ENCODE measurements around the gene SREBF1. TPM values are rescaled to one million over a fixed set of nuclear protein-coding genes. Genes with fewer than 3 reads are reported as not detected.

SREBF1 gene
- polyA plus RNA-seq, 1 of the 3 experiments (the other 2 are of a cell fraction), result 20.4 TPM

- H3K9ac ChIP-seq, result no peak overlapping the region
- H3K9me2 ChIP-seq, result no peaks in the 10 kb centered on the region
- H3K4me2 ChIP-seq, result no peak overlapping the region
- no peaks in the 10 kb centered on the region for H3K27me3 ChIP-seq (ENCODE audit: insufficient read depth)
- peaks cover 35% of the 10 kb centered on the region; the same call in 1 of the 2 replicates for H3K79me2 ChIP-seq (ENCODE audit: insufficient read depth)
- no peaks in the 10 kb centered on the region for H3K9me3 ChIP-seq
- H3K36me3 ChIP-seq (replicated peaks in 1 of 2; ENCODE audit: control insufficient read depth in 1 of 2, insufficient read depth in 2 of 2, low read length in 1 of 2), result no peaks in the 10 kb centered on the region
- TF ChIP-seq SIN3A (IDR thresholded peaks at IDR 0.05; ENCODE audit: borderline replicate concordance, low read depth, low read length), result no peak
- ChIA-PET POLR2A (no interaction called here), CTCF (interaction anchor here (0.7 to 1.9 kb wide), 4 partner anchors 11 to 153 kb away, joined by 3 to 4 read pairs (median 3); no protein-coding TSS in a partner anchor)
- H3K27ac ChIP-seq (ENCODE audit: low read depth in 2 of 2, low read length in 1 of 2), result peak overlapping the region in 1 of 2 experiments; percentile 73; a peak in 2 of 4 replicates
- peaks cover 76% of the 10 kb centered on the region for H4K20me1 ChIP-seq (ENCODE audit: insufficient read depth)
- no peak overlapping the region for H2AFZ ChIP-seq (ENCODE audit: low read depth)
- no peak for DNase-seq
- no peaks in the 10 kb centered on the region for H3F3A ChIP-seq (replicated peaks; ENCODE audit: insufficient read depth)
- H3K4me3 ChIP-seq (ENCODE audit: low read depth in 2 of 2, low read length in 1 of 2), result no peak overlapping the region
- WGBS (ENCODE audit: low lambda C conversion rate), result 95% methylated on average over 19 of the region's 20 CpGs
- H3K4me1 ChIP-seq (ENCODE audit: control insufficient read depth in 1 of 2, insufficient read depth in 2 of 2, low read depth in 1 of 2, low read length in 1 of 2), result peaks cover 20 to 62% of the 10 kb centered on the region in 2 experiments; a peak in 2 of 4 replicates
These were observed 70.6 kb downstream of the SREBF1 start for GRCh38 chr17:17766077-17766743.

- Histone ChIP-seq H3K9me2 (no peaks in the 10 kb centered on the region), H3K27me3 (ENCODE audit: insufficient read depth) (no peaks in the 10 kb centered on the region), H2AFZ (ENCODE audit: low read depth) (no peak overlapping the region), H3K79me2 (ENCODE audit: insufficient read depth) (peaks cover 35% of the 10 kb centered on the region; the same call in 1 of the 2 replicates), H3K27ac (ENCODE audit: low read depth in 2 of 2, low read length in 1 of 2) (peak overlapping the region in 1 of 2 experiments; percentile 73; a peak in 2 of 4 replicates), H3K4me1 (ENCODE audit: control insufficient read depth in 1 of 2, insufficient read depth in 2 of 2, low read depth in 1 of 2, low read length in 1 of 2) (peaks cover 20 to 57% of the 10 kb centered on the region in 2 experiments; a peak in 2 of 4 replicates), H3K4me2 (no peak overlapping the region), H3F3A (replicated peaks; ENCODE audit: insufficient read depth) (no peaks in the 10 kb centered on the region), H3K4me3 (ENCODE audit: low read depth in 2 of 2, low read length in 1 of 2) (no peak overlapping the region), H3K9me3 (no peaks in the 10 kb centered on the region), H3K9ac (no peak overlapping the region), H3K36me3 (replicated peaks in 1 of 2; ENCODE audit: control insufficient read depth in 1 of 2, insufficient read depth in 2 of 2, low read length in 1 of 2) (no peaks in the 10 kb centered on the region), H4K20me1 (ENCODE audit: insufficient read depth) (peaks cover 78% of the 10 kb centered on the region)
- ChIA-PET CTCF (interaction anchor here (1.5 kb wide), 1 partner anchor 26 kb away, joined by 3 read pairs; no protein-coding TSS in a partner anchor), POLR2A (no interaction called here)
- TF ChIP-seq SIN3A (IDR thresholded peaks at IDR 0.05; ENCODE audit: borderline replicate concordance, low read depth, low read length), result no peak
- TF ChIP-seq YY1 (IDR thresholded peaks at IDR 0.05; ENCODE audit: low read depth), result no peak
- TF ChIP-seq NRF1 (IDR thresholded peaks at IDR 0.05; ENCODE audit: low read depth, low read length), result no peak
- no peak for TF ChIP-seq EZH2phosphoT487 (IDR thresholded peaks at IDR 0.05; ENCODE audit: borderline replicate concordance, low read depth)
- WGBS (ENCODE audit: low lambda C conversion rate), result 78% methylated on average over 11 of the region's 14 CpGs
- no peak for DNase-seq
These were observed 71.3 kb downstream of the SREBF1 start for GRCh38 chr17:17765359-17766076.

- Histone ChIP-seq H3K27ac (ENCODE audit: low read depth in 2 of 2, low read length in 1 of 2) (no peak overlapping the region), H3K79me2 (ENCODE audit: insufficient read depth) (peaks cover 38% of the 10 kb centered on the region; the same call in 1 of the 2 replicates), H2AFZ (ENCODE audit: low read depth) (no peak overlapping the region), H3K9me2 (no peaks in the 10 kb centered on the region), H3K9me3 (no peaks in the 10 kb centered on the region), H4K20me1 (ENCODE audit: insufficient read depth) (peaks cover 70% of the 10 kb centered on the region), H3K4me1 (ENCODE audit: control insufficient read depth in 1 of 2, insufficient read depth in 2 of 2, low read depth in 1 of 2, low read length in 1 of 2) (peaks cover 20 to 53% of the 10 kb centered on the region in 2 experiments; a peak in 2 of 4 replicates), H3F3A (replicated peaks; ENCODE audit: insufficient read depth) (no peaks in the 10 kb centered on the region), H3K4me3 (ENCODE audit: low read depth in 2 of 2, low read length in 1 of 2) (no peak overlapping the region), H3K9ac (no peak overlapping the region), H3K4me2 (no peak overlapping the region), H3K27me3 (ENCODE audit: insufficient read depth) (no peaks in the 10 kb centered on the region), H3K36me3 (replicated peaks in 1 of 2; ENCODE audit: control insufficient read depth in 1 of 2, insufficient read depth in 2 of 2, low read length in 1 of 2) (peaks cover 0 to 2% of the 10 kb centered on the region in 2 experiments)
- CTCF ChIA-PET, result interaction anchor here (1.1 to 1.2 kb wide), 2 partner anchors 81 to 83 kb away, joined by 3 to 5 read pairs; partner anchors contain the start of gene RAI1
- WGBS (ENCODE audit: low lambda C conversion rate), result 100% methylated on average over 4 of the region's 5 CpGs
- DNase-seq, result no peak
- TF ChIP-seq IRF3 (IDR thresholded peaks at IDR 0.05; ENCODE audit: low read depth, low read length) (no peak), MEF2A (IDR thresholded peaks at IDR 0.05; ENCODE audit: borderline replicate concordance, low read depth) (no peak), USF2 (IDR thresholded peaks at IDR 0.05; ENCODE audit: borderline replicate concordance, low read depth, low read length) (no peak), JUND (IDR thresholded peaks at IDR 0.05) (no peak), REST (IDR thresholded peaks at IDR 0.05; ENCODE audit: low read depth, low read length) (no peak)
- POLR2A ChIA-PET, result no interaction called here
These were observed 73.1 kb downstream of the SREBF1 start for GRCh38 chr17:17763734-17764133.
